GM10248 (cell line): ENCODE data around the gene IKZF2.

ENCODE experiments used
- CTCF ChIA-PET: fragments of 300-600 bp; sonication (Branson Sonifier 250); formaldehyde crosslinking; extraction: SDS; loops from one replicate; lab custom pipeline; 2021; ENCODE audit warnings: antibody characterized with exemption; lab: Yijun Ruan, JAX
- POLR2A ChIA-PET: fragments of 350-650 bp; sonication (Branson Sonifier 250); formaldehyde crosslinking; extraction: SDS; loops from one replicate; lab custom pipeline; 2020; ENCODE audit warnings: antibody characterized with exemption; lab: Yijun Ruan, JAX
- DNase-seq: peaks from one replicate; pipeline ENCODE4 v3.0.0; 2012; ENCODE audit errors: extremely low spot score
- TF ChIP-seq, protein P1 (sequence below): IDR thresholded peaks from 2 replicates; pipeline ENCODE4 v1.5.1; 2012; ENCODE audit warnings: mild to moderate bottlenecking, low read depth; ENCODE audit errors: extremely low read depth, missing control alignments, control extremely low read depth

The IKZF2 gene

DNA sequence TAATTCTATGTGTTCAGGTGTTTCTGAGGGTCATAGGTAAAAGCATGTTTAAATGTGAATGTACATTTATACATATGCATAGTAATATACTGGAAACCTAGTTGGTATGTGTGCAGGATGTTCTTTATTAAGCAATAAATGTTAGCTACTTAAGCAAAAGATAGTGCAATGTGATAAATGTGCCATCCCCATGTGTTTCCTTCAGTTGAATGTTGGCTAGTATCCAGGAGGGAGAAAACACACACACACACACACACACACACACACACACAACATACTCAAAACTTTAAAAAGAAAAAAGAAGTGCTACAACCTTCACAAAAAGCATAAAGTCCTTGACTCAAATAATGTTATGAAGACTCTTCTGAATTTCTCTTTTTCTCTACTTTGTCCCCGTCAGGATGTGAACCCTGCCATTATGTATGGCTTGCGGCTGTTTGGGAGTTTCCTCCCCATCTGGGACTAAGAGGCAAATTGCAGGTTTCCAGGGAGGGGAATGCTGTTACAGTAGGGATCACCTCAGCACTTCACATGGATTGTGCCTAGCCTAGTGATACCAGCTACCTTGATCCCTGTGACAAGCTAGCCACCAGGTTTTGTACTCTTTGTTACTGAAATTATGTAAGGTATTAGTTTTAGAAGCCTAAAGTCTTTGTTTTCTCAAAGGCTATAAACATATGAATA, 82.6 kb downstream of the IKZF2 start:
- no peak for DNase-seq
- TF ChIP-seq, protein P1, sequence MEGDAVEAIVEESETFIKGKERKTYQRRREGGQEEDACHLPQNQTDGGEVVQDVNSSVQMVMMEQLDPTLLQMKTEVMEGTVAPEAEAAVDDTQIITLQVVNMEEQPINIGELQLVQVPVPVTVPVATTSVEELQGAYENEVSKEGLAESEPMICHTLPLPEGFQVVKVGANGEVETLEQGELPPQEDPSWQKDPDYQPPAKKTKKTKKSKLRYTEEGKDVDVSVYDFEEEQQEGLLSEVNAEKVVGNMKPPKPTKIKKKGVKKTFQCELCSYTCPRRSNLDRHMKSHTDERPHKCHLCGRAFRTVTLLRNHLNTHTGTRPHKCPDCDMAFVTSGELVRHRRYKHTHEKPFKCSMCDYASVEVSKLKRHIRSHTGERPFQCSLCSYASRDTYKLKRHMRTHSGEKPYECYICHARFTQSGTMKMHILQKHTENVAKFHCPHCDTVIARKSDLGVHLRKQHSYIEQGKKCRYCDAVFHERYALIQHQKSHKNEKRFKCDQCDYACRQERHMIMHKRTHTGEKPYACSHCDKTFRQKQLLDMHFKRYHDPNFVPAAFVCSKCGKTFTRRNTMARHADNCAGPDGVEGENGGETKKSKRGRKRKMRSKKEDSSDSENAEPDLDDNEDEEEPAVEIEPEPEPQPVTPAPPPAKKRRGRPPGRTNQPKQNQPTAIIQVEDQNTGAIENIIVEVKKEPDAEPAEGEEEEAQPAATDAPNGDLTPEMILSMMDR, result no peak
- CTCF ChIA-PET, result interaction anchor here (1.1 to 2.4 kb wide), 4 partner anchors 12 to 44 kb away, joined by 3 to 13 read pairs (median 5); no protein-coding TSS in a partner anchor
- POLR2A ChIA-PET, result no interaction called here

DNA sequence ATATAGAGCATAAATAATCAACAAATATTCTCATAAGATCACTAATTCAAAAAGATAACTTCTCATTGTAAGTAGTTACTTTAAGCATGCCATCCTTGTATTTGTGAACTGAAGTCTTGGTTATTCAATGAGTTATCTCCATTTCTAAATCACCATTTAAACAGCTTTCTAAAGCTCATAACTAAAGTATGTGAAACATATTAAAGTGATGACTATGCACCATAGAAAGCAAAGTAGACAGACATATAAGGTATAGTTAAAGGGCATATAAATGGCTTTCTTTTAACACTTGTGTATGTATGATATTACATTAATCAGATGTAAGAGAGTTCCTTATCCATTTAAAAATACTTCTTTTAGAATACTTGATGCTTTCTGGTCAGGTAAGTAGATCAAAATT, 83.5 kb downstream of the IKZF2 start:
- ChIA-PET POLR2A (no interaction called here), CTCF (no interaction called here)
- TF ChIP-seq, protein P1, result no peak
- DNase-seq, result no peak

DNA sequence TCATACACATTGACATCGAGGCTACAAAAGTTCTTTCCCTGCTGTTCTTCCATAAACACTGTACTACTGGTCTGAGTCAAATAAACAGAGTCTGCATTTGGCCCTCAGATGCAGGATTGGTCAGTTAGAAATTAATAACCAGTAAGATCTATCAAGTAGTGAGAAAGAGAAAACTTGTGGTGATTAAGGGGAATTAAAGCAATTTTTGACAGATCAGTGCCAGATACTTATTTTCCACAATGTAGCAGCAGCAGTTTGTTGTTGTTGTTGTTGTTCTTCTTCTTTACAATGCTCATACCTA, 85.0 kb downstream of the IKZF2 start:
- no peak for DNase-seq
- CTCF ChIA-PET, result interaction anchor here (1.2 to 1.7 kb wide), 2 partner anchors 9 to 27 kb away, joined by 3 read pairs; no protein-coding TSS in a partner anchor
- POLR2A ChIA-PET, result no interaction called here
- TF ChIP-seq, protein P1, result no peak

DNA sequence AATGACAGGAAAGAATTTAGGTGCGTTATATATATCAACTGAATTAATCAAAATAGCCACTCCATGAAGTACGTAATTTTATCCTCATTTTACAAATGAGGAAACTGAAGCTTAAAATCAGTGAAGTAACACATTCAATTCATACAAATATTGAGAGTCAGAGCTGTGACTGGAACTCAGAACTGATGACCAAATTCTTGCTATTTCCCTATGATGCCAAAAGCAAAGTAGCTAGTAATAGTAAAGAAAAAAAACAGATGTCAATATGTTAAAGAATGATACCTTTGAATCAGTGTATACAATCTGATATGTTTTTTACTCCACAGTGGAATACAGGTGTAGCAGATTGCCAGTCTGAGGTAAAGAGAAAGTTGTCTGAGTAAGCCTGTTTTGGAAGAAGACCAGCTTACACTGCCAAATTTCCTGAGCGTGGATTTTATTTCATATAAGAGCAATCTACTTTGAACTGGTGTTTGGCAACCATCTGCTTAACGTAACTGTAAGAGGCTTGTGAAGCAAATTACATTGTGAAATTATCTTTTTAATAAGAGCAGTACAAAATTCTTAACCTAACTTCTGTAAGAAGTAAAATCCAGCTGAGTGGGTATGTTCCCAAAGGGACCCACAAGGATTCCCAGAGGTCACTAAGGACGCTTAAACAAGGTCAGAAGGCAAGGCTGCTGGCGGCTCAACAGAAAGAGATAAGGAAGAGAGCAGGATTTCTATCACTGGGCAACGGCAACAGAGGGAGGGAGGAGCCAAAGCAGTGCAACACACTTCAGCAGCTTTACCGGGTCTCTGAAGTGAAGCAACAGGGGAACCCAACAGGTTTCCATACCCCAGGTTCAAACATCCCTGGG, 85.6 kb downstream of the IKZF2 start:
- CTCF ChIA-PET, result interaction anchor here (1.1 to 1.7 kb wide), 3 partner anchors 9 to 28 kb away, joined by 3 read pairs; no protein-coding TSS in a partner anchor
- POLR2A ChIA-PET, result no interaction called here
- no peak for DNase-seq
- TF ChIP-seq, protein P1, result no peak

DNA sequence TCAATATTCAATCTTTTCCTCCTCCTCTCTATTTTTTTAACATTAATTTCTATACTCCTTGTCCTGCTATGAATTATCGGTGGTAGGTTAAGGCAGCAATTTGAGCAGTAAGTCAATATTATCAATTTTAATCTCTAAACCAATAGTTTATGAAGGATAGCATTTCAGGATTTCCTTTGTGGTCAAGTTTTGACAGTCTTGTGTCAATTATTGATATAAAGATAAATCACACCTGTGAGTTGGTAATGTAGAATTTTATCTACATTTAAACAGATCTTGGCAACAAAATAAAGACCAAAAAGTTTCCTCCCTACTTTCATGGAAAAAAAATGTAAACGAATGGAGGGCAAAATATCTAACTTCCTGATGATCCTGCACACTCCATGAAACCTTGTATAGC, 87.3 kb downstream of the IKZF2 start:
- POLR2A ChIA-PET, result no interaction called here
- CTCF ChIA-PET, result no interaction called here
- TF ChIP-seq, protein P1, result no peak
- no peak for DNase-seq

DNA sequence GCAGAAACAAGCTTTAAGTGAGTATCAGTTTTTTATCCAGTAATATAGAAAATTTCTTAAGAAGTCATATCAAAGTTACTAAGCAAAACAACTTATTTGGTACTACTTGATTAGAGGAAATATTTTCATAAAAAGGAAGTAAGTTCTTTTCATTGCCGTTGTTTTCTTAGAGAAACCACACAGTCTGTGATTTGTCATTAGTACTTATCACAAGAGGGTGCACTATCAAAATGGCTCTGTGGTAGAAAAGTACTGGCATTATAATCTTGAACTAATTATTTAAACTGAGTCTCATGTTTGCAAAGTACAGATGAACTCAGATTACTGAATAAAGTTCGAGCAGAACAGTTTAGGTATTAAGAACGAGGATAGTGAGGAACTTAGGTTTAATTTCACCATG, 93.4 kb downstream of the IKZF2 start:
- no peak for DNase-seq
- ChIA-PET CTCF (interaction anchor here (1.0 to 1.7 kb wide), 3 partner anchors 13 to 23 kb away, joined by 3 read pairs; no protein-coding TSS in a partner anchor), POLR2A (no interaction called here)
- TF ChIP-seq, protein P1, result no peak
